Measurements from ENCODE around the gene DHRS11. TPM values are rescaled to one million over a fixed set of nuclear protein-coding genes. Genes with fewer than 3 reads are reported as not detected.

DHRS11 gene
- total RNA-seq, 1 experiment from 2014 or later = 38.0 TPM

GRCh38 chr17:36641331-36641876 lies 49.7 kb downstream of the DHRS11 start (continued):
- TF ChIP-seq ZNF416 (CRISPR knock-in tag; IDR thresholded peaks at IDR 0.05) (0 out of 2 replicates have a peak, but pooled peaks have one; percentile 33), CBFB (CRISPR knock-in tag; IDR thresholded peaks at IDR 0.05; ENCODE audit: low read depth) (no peak), ZNF396 (CRISPR knock-in tag; IDR thresholded peaks at IDR 0.05; ENCODE audit: borderline replicate concordance) (no peak), ZNF317 (CRISPR knock-in tag; IDR thresholded peaks at IDR 0.05; ENCODE audit: borderline replicate concordance, low read depth) (no peak), ZNF425 (CRISPR knock-in tag; conservative IDR thresholded peaks at IDR 0.05) (no peak)

- H3K4me3 Mint-ChIP-seq = peak overlapping the region; percentile 76
- no peaks in the 10 kb centered on the region for H3K9me3 Mint-ChIP-seq
- DNase-seq (ENCODE audit: low spot score) (peak; percentile 46), ATAC-seq (peak; percentile 55)
- POLR2A ChIA-PET = interaction anchor here (1.1 kb wide), 1 partner anchor 9 kb away, joined by 3 read pairs; no protein-coding TSS in a partner anchor
- H3K4me1 Mint-ChIP-seq = peaks cover 23% of the 10 kb centered on the region
- TF ChIP-seq JAZF1 (CRISPR knock-in tag; IDR thresholded peaks at IDR 0.05) (no peak), ERG (CRISPR knock-in tag; IDR thresholded peaks at IDR 0.05) (no peak), ZNF317 (CRISPR knock-in tag; IDR thresholded peaks at IDR 0.05; ENCODE audit: borderline replicate concordance, low read depth) (peak; percentile 85), PRRX2 (CRISPR knock-in tag; IDR thresholded peaks at IDR 0.05) (no peak)
- no peak overlapping the region for H3K27ac Mint-ChIP-seq
- peaks cover 63% of the 10 kb centered on the region for H3K27me3 Mint-ChIP-seq (ENCODE audit: low read depth)
- H3K36me3 Mint-ChIP-seq = no peaks in the 10 kb centered on the region
- CTCF ChIA-PET = interaction anchor here (0.9 to 1.6 kb wide), 9 partner anchors 13 to 406 kb away, joined by 3 to 11 read pairs (median 4); no protein-coding TSS in a partner anchor
These were observed 50.5 kb downstream of the DHRS11 start for GRCh38 chr17:36641877-36642845.

- Mint-ChIP-seq H3K4me3 (peak overlapping the region; percentile 76), H3K27ac (no peak overlapping the region), H3K36me3 (no peaks in the 10 kb centered on the region), H3K4me1 (peaks cover 23% of the 10 kb centered on the region), H3K9me3 (no peaks in the 10 kb centered on the region), H3K27me3 (ENCODE audit: low read depth) (peaks cover 63% of the 10 kb centered on the region)
- DNase-seq (ENCODE audit: low spot score) (no peak), ATAC-seq (no peak)
- TF ChIP-seq ATF6 (CRISPR knock-in tag; IDR thresholded peaks at IDR 0.05) = no peak
- no peak for TF ChIP-seq HMGA2 (CRISPR knock-in tag; IDR thresholded peaks at IDR 0.05)
- no peak for TF ChIP-seq NR1H2 (CRISPR knock-in tag; IDR thresholded peaks at IDR 0.05)
- TF ChIP-seq TCF7 (CRISPR knock-in tag; IDR thresholded peaks at IDR 0.05; ENCODE audit: low read depth) = no peak
- CTCF ChIA-PET = interaction anchor here (1.0 to 1.4 kb wide), 2 partner anchors 14 to 112 kb away, joined by 3 to 4 read pairs; no protein-coding TSS in a partner anchor
- POLR2A ChIA-PET = no interaction called here
These were observed 51.5 kb downstream of the DHRS11 start for GRCh38 chr17:36643086-36643685.

Measured in WTC11 (cell line).